ENCODE results near the gene KRT10. TPM values are rescaled to one million over a fixed set of nuclear protein-coding genes. Genes with fewer than 3 reads are reported as not detected.
A peak's percentile ranks its signal among the peaks of the same experiment; 100 is the strongest.

KRT10 gene
- total RNA-seq, 1 donor from 2014 or later = 1.9 TPM

DNA sequence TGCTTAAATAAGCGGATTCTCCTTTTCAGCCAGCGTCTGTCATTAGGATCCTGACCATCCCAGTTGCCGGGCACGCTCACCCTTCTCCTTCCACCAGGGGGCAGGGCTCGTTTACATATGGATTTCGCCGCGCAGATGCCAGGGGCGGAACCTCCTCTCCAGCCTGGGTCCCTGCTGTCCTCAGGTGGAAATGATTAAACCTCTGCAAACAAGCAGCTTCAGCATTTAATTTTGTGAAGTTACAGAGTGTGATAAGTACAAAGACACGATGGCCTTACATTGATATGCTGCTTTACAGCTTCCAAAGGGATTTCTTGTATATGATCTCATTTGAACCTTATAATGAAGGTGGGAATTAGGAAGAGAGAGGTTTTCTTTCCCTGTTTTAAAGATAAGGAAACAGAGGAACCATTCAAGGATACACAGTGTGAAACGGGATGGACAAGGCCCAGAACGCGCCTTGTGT lies 18.8 kb downstream of the KRT10 start:
- peak; percentile 37 for DNase-seq

DNA sequence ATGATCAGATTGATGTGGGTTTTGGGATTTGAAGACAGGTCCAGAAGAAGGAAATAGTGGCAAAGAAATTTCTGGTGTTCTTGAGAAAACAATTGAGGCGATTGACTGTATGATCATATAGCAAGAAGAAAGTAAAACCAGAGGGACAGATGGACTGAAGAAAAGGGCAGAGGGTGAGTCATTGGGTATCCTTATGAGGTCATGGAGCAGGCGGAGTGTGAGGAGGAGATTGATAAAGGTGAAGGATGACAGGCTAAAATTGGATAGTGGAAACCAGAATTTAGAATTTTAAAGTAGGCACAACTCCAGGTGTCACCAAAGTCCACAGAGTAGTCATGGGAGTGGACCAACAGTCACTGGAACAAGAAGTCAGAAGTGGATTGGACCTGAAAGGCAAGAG lies 21.3 kb downstream of the KRT10 start:
- no peak for DNase-seq

DNA sequence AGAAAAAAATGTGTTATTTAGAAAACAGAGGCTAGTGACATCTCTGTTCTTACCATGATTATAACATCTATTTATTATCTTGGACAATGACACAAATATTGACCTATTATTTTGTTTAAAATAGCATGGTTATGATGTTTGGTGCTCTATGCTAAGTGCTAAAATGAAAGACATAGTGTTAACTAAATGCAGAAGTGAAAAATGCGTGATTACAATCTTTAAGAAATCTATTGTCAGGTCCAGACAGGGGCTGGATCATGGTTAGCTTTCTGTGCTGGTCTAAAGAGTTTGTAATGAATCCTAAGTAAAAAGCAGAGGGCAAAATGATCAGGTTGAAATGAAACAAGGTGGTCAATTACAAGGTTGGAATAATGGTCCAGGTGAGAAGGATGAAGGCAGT lies 22.0 kb downstream of the KRT10 start:
- no peak for DNase-seq

DNA sequence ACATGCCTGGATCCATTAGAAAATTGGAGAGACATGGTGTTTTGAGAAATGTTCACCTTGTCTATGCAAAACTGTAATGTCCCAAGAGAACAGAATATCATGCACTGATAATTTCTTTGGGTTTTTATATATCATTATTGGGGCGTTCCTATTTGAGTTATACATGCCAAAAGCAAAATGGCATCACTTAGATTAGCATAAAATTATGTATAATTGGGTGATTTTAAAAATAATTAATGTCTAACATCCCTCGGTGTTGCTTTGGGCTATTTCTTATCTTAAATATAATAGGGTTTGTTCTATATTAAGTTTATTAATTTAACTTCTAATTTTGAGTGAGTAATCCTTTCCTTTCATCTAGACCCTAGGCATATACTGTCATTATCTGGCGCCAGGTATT lies 22.6 kb downstream of the KRT10 start, which contains the start of gene KRT28:
TSS of gene KRT28 (minus strand) at position 101 of the 400 bp plus-strand sequence. CDS start at position 35, 66 bp downstream.
- no peak for DNase-seq

DNA sequence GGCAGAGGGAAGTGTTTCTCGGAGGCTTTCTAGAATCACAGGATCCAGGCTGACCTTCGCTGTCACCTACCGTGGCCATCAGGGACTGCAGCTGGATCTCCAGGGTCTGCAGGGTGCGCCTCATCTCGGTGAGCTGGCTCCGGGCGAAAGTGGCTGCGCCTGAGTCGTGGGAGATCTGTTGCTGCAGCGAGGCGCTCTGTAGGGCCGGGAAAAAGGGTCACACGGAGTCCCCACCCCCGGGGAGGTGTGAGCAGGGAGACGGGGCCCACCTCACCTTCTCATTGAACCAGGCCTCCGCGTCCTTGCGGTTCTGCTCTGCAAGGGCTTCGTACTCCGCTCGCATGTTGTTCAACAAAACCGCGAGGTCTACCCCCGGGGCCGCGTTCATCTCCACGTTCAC lies 25.6 kb downstream of the KRT10 start:
- DNase-seq = no peak

DNA sequence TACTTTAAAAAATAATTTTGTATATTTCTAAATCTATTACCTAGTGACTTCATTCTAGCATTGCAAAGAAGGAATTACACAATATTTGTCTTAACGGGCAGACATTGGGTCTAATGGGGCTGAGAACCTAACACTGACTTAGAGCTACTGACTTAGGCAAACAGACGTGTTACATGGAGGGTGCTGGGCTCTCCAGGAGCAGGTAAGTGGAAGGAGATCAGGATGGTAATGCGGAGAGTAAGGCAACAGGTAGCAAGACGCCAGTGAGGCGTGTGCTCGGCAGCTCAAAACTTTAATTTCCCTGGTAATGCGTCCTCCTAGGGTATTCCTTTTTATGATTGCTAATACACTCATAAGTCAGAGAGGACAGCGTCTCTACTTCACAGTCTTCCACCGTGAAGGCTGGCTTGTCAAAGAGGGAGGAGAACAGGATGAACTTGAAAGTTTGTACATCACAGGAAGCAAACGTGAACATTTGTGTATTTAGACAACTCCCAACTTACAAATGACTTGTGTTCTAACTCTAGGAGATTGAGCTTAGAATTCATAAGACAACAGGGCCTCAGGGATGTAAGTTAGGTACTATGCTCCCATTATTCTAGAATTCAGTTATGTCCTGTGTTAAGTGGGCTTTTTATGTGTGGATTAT lies 27.3 kb downstream of the KRT10 start:
- no peak for DNase-seq

DNA sequence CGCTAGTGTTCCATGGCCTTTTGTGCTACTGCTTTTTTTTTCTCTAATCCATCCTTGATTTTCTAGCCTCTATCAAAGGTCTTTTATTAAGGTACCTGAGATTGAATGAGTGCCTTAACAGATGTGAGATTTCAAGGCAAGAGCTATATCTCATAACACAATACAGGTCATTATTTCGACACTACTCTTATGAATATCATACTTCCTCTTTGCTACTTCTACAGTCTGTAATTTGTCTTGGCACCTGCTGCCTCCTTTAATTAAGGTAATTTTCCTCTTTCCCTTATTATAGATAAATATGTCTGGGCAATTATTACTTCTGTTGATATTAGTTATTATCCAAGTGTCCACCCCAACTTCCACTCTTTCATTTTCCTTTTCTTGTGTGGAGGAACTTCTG lies 27.9 kb downstream of the KRT10 start:
- DNase-seq = no peak

DNA sequence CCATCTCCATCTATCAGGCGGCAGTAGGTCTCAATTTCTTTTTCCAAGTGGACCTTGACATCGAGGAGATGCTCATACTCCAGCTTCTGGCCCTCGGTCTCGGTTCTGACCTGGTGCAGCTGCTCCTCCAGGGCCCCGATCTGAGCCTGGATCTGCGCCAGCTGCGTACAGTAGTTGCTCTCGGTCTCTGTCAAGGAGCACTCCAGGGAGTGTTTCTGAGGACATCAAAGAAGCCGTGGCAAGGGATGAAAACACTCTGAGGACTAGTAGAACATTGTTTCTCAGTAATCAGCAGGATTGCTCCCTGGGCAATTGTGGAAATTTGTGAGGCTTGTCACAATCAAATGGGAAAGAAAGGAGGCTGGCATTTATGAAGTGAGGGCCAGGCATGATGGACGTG lies 28.6 kb downstream of the KRT10 start:
- no peak for DNase-seq

DNA sequence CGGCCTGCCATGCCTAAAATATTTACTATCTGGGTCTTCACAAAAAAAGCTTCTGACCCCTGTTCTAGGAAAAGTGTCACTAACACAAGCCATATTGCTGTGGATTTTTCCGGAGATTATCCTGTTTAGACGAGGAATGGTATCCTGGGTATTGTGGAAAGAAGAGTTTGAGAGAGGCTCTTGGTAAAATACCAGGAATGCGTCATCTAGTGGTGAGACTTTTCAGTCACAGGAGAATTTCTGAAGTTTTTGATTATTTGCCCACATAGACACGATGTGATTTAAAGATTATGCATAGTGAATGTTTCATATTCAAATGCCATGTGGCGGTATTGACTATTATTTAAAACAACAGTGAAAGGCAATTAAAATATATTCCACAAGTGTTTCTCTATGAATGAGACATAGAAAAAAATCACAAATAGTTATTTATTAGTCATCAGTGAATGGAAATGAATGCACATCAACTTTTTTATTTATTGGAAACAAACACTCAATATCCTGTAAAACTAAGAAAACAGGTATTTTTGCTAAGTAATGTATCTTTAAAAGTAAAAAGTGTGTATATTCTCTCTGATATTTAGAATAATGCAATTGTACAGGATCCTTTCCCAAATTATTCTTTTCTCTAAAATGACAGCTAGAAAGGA lies 30.5 kb downstream of the KRT10 start:
- no peak for DNase-seq

DNA sequence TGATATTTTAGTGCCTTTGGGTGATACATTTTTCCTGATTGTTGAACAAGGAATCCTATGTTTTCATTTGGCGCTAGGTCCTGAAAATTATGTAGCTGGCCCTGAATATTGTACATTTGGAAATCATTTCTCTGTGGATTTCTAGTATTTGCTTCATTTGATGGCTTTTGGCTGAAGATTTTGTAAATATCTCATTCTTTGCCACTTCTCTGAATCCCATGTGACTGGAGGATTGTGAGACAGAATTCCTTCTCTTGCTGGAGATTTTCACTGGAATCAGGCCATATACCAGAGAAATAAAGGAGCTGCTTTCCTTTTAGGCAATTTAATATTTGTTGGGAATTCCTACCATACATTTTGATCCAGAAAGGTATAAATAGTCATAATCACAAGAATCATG lies 31.3 kb downstream of the KRT10 start:
- no peak for DNase-seq

DNA sequence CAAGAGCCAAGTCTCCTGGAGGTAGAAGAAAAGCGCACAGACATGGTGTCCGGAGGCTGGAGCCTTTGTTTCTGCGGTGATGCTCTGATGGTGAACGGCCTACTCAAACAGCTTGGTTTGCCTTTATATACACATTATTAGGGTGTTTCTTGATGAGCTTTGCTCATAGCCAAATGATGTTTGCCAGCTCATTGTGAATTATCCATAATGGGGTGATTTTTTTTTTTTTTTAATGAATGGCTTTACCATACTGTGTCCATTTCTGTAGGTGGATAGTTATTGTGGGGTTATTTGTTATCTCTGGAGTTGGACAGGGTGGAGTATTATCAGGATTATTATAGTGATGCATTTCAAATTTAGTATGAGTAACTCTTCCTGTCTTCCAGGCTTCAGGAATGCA lies 40.0 kb downstream of the KRT10 start, which contains the start of gene KRT27:
TSS of gene KRT27 (minus strand) at position 101 of the 400 bp plus-strand sequence. CDS start at position 44, 57 bp downstream.
- DNase-seq = no peak

DNA sequence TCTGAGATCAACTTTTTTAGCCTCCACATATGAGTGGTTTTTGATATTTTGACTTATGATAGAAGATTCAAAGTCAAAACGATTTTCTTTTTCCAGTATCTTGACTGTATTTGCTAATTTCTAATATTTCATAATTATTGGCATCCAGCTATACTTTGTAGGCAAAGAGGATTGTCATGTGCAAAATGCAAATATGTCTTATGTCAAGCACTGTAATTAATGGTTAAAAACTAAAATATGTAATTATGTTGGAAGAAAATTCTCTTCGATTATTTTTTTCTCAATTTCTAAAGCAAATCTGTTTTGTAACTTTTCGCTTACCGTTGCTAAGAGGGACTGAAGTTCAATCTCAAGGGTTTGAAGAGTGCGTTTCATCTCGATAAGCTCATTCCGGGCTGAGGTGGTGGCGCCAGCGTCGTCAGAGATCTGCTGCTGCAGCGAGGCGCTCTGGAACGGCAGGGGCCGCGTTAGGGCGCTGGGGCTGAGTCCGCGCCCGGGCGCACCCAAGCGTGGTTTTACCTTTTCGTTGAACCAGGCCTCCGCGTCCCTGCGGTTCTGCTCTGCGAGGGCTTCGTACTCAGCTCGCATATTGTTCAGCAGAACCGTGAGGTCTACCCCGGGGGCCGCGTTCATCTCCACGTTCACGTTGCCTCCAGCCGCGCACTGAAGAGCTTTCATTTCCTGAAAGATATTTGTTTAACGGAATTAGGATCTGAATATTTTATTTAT lies 43.1 kb downstream of the KRT10 start:
- DNase-seq = no peak

DNA sequence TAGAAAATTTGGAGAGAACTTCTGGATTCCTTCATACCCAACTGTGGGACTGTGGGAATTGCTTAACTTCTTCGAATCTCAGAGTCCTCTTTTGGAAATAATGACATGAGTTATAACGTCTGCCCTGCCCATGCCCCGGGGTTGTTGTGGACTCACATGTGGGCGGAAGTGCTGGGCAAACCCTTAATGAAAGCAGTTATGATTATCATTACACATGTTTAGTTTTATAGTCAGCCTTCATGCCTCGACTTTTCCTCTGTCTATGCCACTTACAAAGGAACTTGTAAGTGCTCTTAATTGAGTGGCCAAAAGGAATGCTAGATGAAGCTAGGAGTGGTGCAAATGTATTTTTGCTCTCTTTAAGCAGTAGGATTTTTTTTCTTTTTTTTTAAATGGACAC lies 44.0 kb downstream of the KRT10 start:
- no peak for DNase-seq

DNA sequence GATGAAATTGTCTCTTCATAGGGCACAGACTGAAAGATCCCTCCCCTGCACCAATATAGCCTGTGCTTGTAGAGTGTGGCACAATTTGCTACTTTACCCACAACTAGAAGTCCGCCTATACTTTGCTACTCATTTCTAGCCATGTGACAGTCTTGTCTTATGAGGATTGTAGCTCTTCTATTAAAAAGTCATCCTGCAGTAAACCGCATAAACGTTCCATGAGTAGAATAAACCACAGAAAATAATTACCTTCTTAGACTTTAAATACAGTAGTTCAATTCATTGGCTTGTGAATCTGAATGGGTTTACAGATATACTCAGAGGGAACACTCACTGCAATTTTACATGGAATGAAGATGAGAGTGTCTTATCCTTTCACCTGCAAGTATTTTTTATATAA lies 44.4 kb downstream of the KRT10 start:
- DNase-seq = no peak

DNA sequence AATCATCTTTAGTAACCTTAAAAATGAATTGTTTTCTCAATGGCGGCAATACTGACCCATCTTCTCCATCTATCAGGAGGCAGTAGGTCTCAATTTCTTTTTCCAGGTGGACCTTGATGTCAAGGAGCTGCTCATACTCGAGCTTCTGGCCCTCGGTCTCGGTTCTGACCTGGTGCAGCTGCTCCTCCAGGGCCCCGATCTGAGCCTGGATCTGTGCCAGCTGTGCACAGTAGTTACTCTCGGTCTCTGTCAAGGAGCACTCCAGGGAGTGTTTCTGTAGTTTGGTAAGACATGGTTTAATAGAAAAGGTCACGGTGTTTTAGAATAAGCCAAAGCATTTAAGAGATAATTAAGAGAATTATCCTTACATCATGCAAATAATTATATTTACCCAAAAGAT lies 45.0 kb downstream of the KRT10 start:
- no peak for DNase-seq

DNA sequence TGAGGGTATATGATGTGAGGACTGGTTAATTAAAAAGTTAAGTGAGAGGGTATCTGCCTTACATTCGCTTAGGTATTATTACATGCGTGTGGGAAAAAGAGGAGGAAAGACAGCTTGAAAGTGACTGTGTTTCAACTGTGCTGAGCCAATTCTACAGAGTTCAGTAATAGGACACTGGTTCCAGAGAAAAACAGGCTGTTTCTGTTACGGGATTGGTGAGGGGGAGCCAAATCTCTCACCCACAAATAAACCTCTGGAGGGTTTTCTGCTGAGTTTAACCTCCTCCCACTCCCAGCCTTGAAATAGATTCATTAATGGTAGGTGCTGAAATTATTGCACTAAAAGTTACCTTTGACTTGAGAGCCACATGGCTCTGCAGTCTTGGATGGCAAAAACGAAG lies 46.5 kb downstream of the KRT10 start:
- no peak for DNase-seq

DNA sequence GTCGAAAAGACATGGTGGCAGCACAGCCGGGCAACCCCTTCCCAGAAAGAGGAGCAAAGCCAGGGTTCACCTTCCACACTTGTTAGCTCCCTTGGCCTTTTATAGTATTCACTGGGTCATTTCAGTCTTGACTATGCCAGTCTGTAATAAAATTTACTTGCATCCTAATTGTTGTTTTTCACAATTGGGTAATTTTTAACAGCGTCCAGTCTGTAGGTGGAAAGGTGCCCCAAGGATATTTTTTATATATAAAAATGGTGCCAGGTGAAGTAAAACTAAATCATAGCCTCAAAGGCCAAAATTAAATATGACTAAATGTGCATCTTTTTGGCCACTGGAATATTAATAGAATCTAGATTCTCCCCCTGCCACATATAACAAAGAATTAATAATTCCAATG lies 50.3 kb downstream of the KRT10 start, which contains the start of gene KRT26:
TSS of gene KRT26 (minus strand) at position 101 of the 400 bp plus-strand sequence. CDS start at position 13, 88 bp downstream.
- DNase-seq = no peak

Other genes starting within 250 kb of the KRT10 start
- 109 TPM for gene SMARCE1, start 174.8 kb downstream of the KRT10 start, total RNA-seq
- 3.6 TPM for gene KRT222, start 157.4 kb downstream of the KRT10 start, total RNA-seq
- not detected for gene KRT24, start 118.9 kb downstream of the KRT10 start, total RNA-seq
- not detected for gene KRT25, start 67.3 kb downstream of the KRT10 start, total RNA-seq
- gene KRT26, start 50.4 kb downstream of the KRT10 start, total RNA-seq = not detected
- not detected for gene KRT27, start 40.1 kb downstream of the KRT10 start, total RNA-seq
- gene KRT28, start 22.7 kb downstream of the KRT10 start, total RNA-seq = not detected
- not detected for gene KRT12, start 44.6 kb upstream of the KRT10 start, total RNA-seq
- not detected for gene KRT20, start 62.6 kb upstream of the KRT10 start, total RNA-seq
- 0.16 TPM for gene KRT23, start 115.0 kb upstream of the KRT10 start, total RNA-seq
- gene KRT39, start 144.3 kb upstream of the KRT10 start, total RNA-seq = not detected
- not detected for gene KRT40, start 161.7 kb upstream of the KRT10 start, total RNA-seq
- not detected for gene KRTAP3-3, start 171.6 kb upstream of the KRT10 start, total RNA-seq
- not detected for gene KRTAP3-2, start 177.3 kb upstream of the KRT10 start, total RNA-seq
- not detected for gene KRTAP3-1, start 186.5 kb upstream of the KRT10 start, total RNA-seq
- gene KRTAP1-5, start 204.6 kb upstream of the KRT10 start, total RNA-seq = not detected
- not detected for gene KRTAP1-4, start 207.6 kb upstream of the KRT10 start, total RNA-seq
- not detected for gene KRTAP1-3, start 212.3 kb upstream of the KRT10 start, total RNA-seq
- gene KRTAP1-1, start 218.8 kb upstream of the KRT10 start, total RNA-seq = not detected
- not detected for gene KRTAP2-1, start 224.7 kb upstream of the KRT10 start, total RNA-seq
- not detected for gene KRTAP2-2, start 232.6 kb upstream of the KRT10 start, total RNA-seq
- not detected for gene KRTAP2-3, start 237.5 kb upstream of the KRT10 start, total RNA-seq
- gene KRTAP2-4, start 243.3 kb upstream of the KRT10 start, total RNA-seq = not detected